SK-N-SH (cell line): ENCODE measurements around the gene TRMT112.

Source experiments
- NRF1 ChIP-seq: IDR thresholded peaks from 2 replicates; pipeline ENCODE4 v1.6.1; 2012; ENCODE audit warnings: low read depth, mild to moderate bottlenecking, low read length
- POLR2AphosphoS5 ChIP-seq: IDR thresholded peaks from 2 replicates; pipeline ENCODE4 v1.6.1; 2012; ENCODE audit warnings: low read depth, low read length

GRCh38 chr11:64317325-64317960, at the start of gene TRMT112:
- TF ChIP-seq NRF1 (no peak), POLR2AphosphoS5 (peak; percentile 88; the same call in 1 of the 2 replicates)
